ENCODE results near the gene KLHL21.
A peak's percentile ranks its signal among the peaks of the same experiment; 100 is the strongest.

Gene KLHL21

GRCh38 chr1:6603238-6603914, 707 bp upstream of the KLHL21 start:
- TF ChIP-seq EZH2 (IDR thresholded peaks at IDR 0.05; ENCODE audit: borderline replicate concordance, low read depth, low read length, severe bottlenecking) (no peak), CTCF (IDR thresholded peaks at IDR 0.05; ENCODE audit: borderline replicate concordance, extremely low read depth, low read length, poor library complexity, severe bottlenecking) (no peak)
- Histone ChIP-seq H3K27me3 (ENCODE audit: insufficient read depth, low read length, poor library complexity) (no peaks in the 10 kb centered on the region), H3K9me3 (ENCODE audit: insufficient read depth, low read length, severe bottlenecking) (no peaks in the 10 kb centered on the region), H3K9ac (ENCODE audit: low read depth, low read length) (peak overlapping the region; percentile 68), H2AFZ (ENCODE audit: low read depth, low read length) (peak overlapping the region; percentile 76), H3K4me3 (ENCODE audit: low read depth in 1 of 2, low read length in 2 of 2) (peak overlapping the region; percentile 52 to 84; a peak in 3 of 4 replicates), H3K4me1 (ENCODE audit: insufficient read depth, low read length) (peaks cover 48% of the 10 kb centered on the region), H3K36me3 (ENCODE audit: insufficient read depth, low read length) (peaks cover 12% of the 10 kb centered on the region), H3K4me2 (ENCODE audit: insufficient read depth, low read length) (peak overlapping the region; percentile 89), H3K79me2 (ENCODE audit: insufficient read depth, low read length) (peaks cover 33% of the 10 kb centered on the region), H4K20me1 (ENCODE audit: insufficient read depth, low read length) (peaks cover 27% of the 10 kb centered on the region), H3K27ac (ENCODE audit: low read length) (no peak overlapping the region; the same call in 1 of the 2 replicates)
- ATAC-seq (ENCODE audit: insufficient read depth, low read depth) = peak; percentile 1; the same call in 1 of the 3 replicates
- DNase-seq = peak; percentile 32

GRCh38 chr1:6601923-6602668, 573 bp downstream of the KLHL21 start:
- Histone ChIP-seq H3K4me1 (ENCODE audit: insufficient read depth, low read length) (peaks cover 58% of the 10 kb centered on the region), H3K4me3 (ENCODE audit: low read depth in 1 of 2, low read length in 2 of 2) (peak overlapping the region; percentile 52 to 84), H3K9me3 (ENCODE audit: insufficient read depth, low read length, severe bottlenecking) (no peaks in the 10 kb centered on the region), H3K36me3 (ENCODE audit: insufficient read depth, low read length) (peaks cover 25% of the 10 kb centered on the region), H3K9ac (ENCODE audit: low read depth, low read length) (peak overlapping the region; percentile 68), H4K20me1 (ENCODE audit: insufficient read depth, low read length) (peaks cover 38% of the 10 kb centered on the region), H3K79me2 (ENCODE audit: insufficient read depth, low read length) (peaks cover 44% of the 10 kb centered on the region), H3K4me2 (ENCODE audit: insufficient read depth, low read length) (peak overlapping the region; percentile 89), H3K27ac (ENCODE audit: low read length) (peak overlapping the region; percentile 85), H3K27me3 (ENCODE audit: insufficient read depth, low read length, poor library complexity) (no peaks in the 10 kb centered on the region), H2AFZ (ENCODE audit: low read depth, low read length) (peak overlapping the region; percentile 76)
- DNase-seq = peak; percentile 68
- ATAC-seq (ENCODE audit: insufficient read depth, low read depth) = peak; percentile 66
- TF ChIP-seq EZH2 (IDR thresholded peaks at IDR 0.05; ENCODE audit: borderline replicate concordance, low read depth, low read length, severe bottlenecking) = no peak
- no peak for TF ChIP-seq CTCF (IDR thresholded peaks at IDR 0.05; ENCODE audit: borderline replicate concordance, extremely low read depth, low read length, poor library complexity, severe bottlenecking)

GRCh38 chr1:6601049-6601922, 1.4 kb downstream of the KLHL21 start:
- H3K79me2 ChIP-seq (ENCODE audit: insufficient read depth, low read length) = peaks cover 52% of the 10 kb centered on the region
- H3K9ac ChIP-seq (ENCODE audit: low read depth, low read length) = peak overlapping the region; percentile 68
- no peaks in the 10 kb centered on the region for H3K9me3 ChIP-seq (ENCODE audit: insufficient read depth, low read length, severe bottlenecking)
- ATAC-seq (ENCODE audit: insufficient read depth, low read depth) (peak; percentile 47), DNase-seq (peak; percentile 62)
- peak overlapping the region; percentile 89 for H3K4me2 ChIP-seq (ENCODE audit: insufficient read depth, low read length)
- peak overlapping the region; percentile 76 for H2AFZ ChIP-seq (ENCODE audit: low read depth, low read length)
- peak overlapping the region; percentile 85 for H3K27ac ChIP-seq (ENCODE audit: low read length)
- no peak for TF ChIP-seq EZH2 (IDR thresholded peaks at IDR 0.05; ENCODE audit: borderline replicate concordance, low read depth, low read length, severe bottlenecking)
- TF ChIP-seq CTCF (IDR thresholded peaks at IDR 0.05; ENCODE audit: borderline replicate concordance, extremely low read depth, low read length, poor library complexity, severe bottlenecking) = peak; percentile 17
- peak overlapping the region; percentile 52 to 84 for H3K4me3 ChIP-seq (ENCODE audit: low read depth in 1 of 2, low read length in 2 of 2)
- peaks cover 62% of the 10 kb centered on the region for H3K4me1 ChIP-seq (ENCODE audit: insufficient read depth, low read length)
- no peaks in the 10 kb centered on the region for H3K27me3 ChIP-seq (ENCODE audit: insufficient read depth, low read length, poor library complexity)
- peaks cover 33% of the 10 kb centered on the region for H3K36me3 ChIP-seq (ENCODE audit: insufficient read depth, low read length)
- H4K20me1 ChIP-seq (ENCODE audit: insufficient read depth, low read length) = peaks cover 46% of the 10 kb centered on the region

Measured in DND-41 (cell line).